ENCODE results near the gene NFATC2. TPM values are rescaled to one million over a fixed set of nuclear protein-coding genes. Genes with fewer than 3 reads are reported as not detected.
A peak's percentile ranks its signal among the peaks of the same experiment; 100 is the strongest.
"Not testable (repeated sequence)": the region's sequence is repeated elsewhere in the genome, so short reads cannot be mapped to it uniquely, and the experiment has no call there.

Gene NFATC2
- total RNA-seq, 3 donors from 2014 or later: 5.9 to 11.9 (median 10.2) TPM

- Histone ChIP-seq H3K4me3 (no peak overlapping the region), H3K27ac (no peak overlapping the region), H3K4me1 (no peaks in the 10 kb centered on the region), H3K9me3 (peaks cover 0 to 3% of the 10 kb centered on the region in 2 donors), H3K36me3 (no peaks in the 10 kb centered on the region), H3K27me3 (no peaks in the 10 kb centered on the region)
- intact Hi-C loops (cut with DNase I; ENCODE audit: low total_unique reads): no loop called here
- DNase-seq (ENCODE audit: low spot score in 2 of 2): no peak
- no peak for TF ChIP-seq POLR2AphosphoS5 (IDR thresholded peaks at IDR 0.05)
- no peak for TF ChIP-seq CTCF (IDR thresholded peaks at IDR 0.05)
- TF ChIP-seq POLR2A (IDR thresholded peaks at IDR 0.05): no peak
These were observed 31.9 kb upstream of the NFATC2 start for GRCh38 chr20:51574248-51575033.

- TF ChIP-seq POLR2A (IDR thresholded peaks at IDR 0.05): no peak
- no peak for TF ChIP-seq POLR2AphosphoS5 (IDR thresholded peaks at IDR 0.05)
- no peak for TF ChIP-seq CTCF (IDR thresholded peaks at IDR 0.05)
- no peaks in the 10 kb centered on the region for H3K27me3 ChIP-seq
- H3K4me3 ChIP-seq: peak overlapping the region in 1 of 3 donors; percentile 16
- peak in 1 of 2 donors; percentile 66 for DNase-seq (ENCODE audit: low spot score in 2 of 2)
- no peaks in the 10 kb centered on the region for H3K4me1 ChIP-seq
- H3K9me3 ChIP-seq: peaks cover 0 to 3% of the 10 kb centered on the region in 2 donors
- no peaks in the 10 kb centered on the region for H3K36me3 ChIP-seq
- intact Hi-C loops (cut with DNase I; ENCODE audit: low total_unique reads): no loop called here
- peak overlapping the region; percentile 57 to 71 for H3K27ac ChIP-seq
These were observed 31.2 kb upstream of the NFATC2 start for GRCh38 chr20:51573576-51574243.

GRCh38 chr20:51571460-51571794 lies 28.9 kb upstream of the NFATC2 start:
- no peak for TF ChIP-seq CTCF (IDR thresholded peaks at IDR 0.05)
- H3K27ac ChIP-seq: no peak overlapping the region
- peaks cover 0 to 3% of the 10 kb centered on the region in 2 donors for H3K9me3 ChIP-seq
- no peaks in the 10 kb centered on the region for H3K36me3 ChIP-seq
- H3K4me1 ChIP-seq: no peaks in the 10 kb centered on the region
- DNase-seq (ENCODE audit: low spot score in 2 of 2): no peak
- no peaks in the 10 kb centered on the region for H3K27me3 ChIP-seq
- intact Hi-C loops (cut with DNase I; ENCODE audit: low total_unique reads): no loop called here
- no peak overlapping the region for H3K4me3 ChIP-seq

- intact Hi-C loops (cut with DNase I; ENCODE audit: low total_unique reads): no loop called here
- TF ChIP-seq POLR2A (IDR thresholded peaks at IDR 0.05): no peak
- H3K27me3 ChIP-seq: no peaks in the 10 kb centered on the region
- DNase-seq (ENCODE audit: low spot score in 2 of 2): no peak
- H3K4me1 ChIP-seq: no peaks in the 10 kb centered on the region
- H3K27ac ChIP-seq: no peak overlapping the region
- peaks cover 0 to 3% of the 10 kb centered on the region in 2 donors for H3K9me3 ChIP-seq
- H3K4me3 ChIP-seq: no peak overlapping the region
- H3K36me3 ChIP-seq: no peaks in the 10 kb centered on the region
These were observed 28.4 kb upstream of the NFATC2 start for GRCh38 chr20:51570739-51571459.

GRCh38 chr20:51569815-51570738 lies 27.6 kb upstream of the NFATC2 start:
- no peak for TF ChIP-seq CTCF (IDR thresholded peaks at IDR 0.05)
- no peak for TF ChIP-seq POLR2AphosphoS5 (IDR thresholded peaks at IDR 0.05)
- no peak for TF ChIP-seq POLR2A (IDR thresholded peaks at IDR 0.05)
- no peaks in the 10 kb centered on the region for H3K4me1 ChIP-seq
- no peaks in the 10 kb centered on the region for H3K36me3 ChIP-seq
- H3K9me3 ChIP-seq: peaks cover 0 to 3% of the 10 kb centered on the region in 2 donors
- DNase-seq (ENCODE audit: low spot score in 2 of 2): no peak
- no peaks in the 10 kb centered on the region for H3K27me3 ChIP-seq
- H3K27ac ChIP-seq: no peak overlapping the region
- intact Hi-C loops (cut with DNase I; ENCODE audit: low total_unique reads): no loop called here
- no peak overlapping the region for H3K4me3 ChIP-seq

- H3K9me3 ChIP-seq; H3K4me3 ChIP-seq; H3K4me1 ChIP-seq; H3K36me3 ChIP-seq; H3K27ac ChIP-seq; intact Hi-C loops (cut with DNase I; ENCODE audit: low total_unique reads); DNase-seq (ENCODE audit: low spot score in 2 of 2); H3K27me3 ChIP-seq: not testable (repeated sequence)
These were observed 26.0 kb upstream of the NFATC2 start for GRCh38 chr20:51568533-51568932.

Measured in breast epithelium (tissue), 4 donors.